GM21390 (cell line): ENCODE measurements around the gene DLX1.
A peak's percentile ranks its signal among the peaks of the same experiment; 100 is the strongest.

ENCODE experiments used
- ATAC-seq: cut with Tn5 transposase; IDR thresholded peaks from one replicate; pipeline ENCODE4 v1.9.1; 2021; ENCODE audit not compliant: unreplicated experiment

Gene DLX1

GRCh38 chr2:172086241-172087206 lies 1.2 kb downstream of the DLX1 start:
- no peak for ATAC-seq

- ATAC-seq, result no peak
Observed at GRCh38 chr2:172087207-172087779, 2.0 kb downstream of the DLX1 start.

- ATAC-seq, result no peak
Observed at GRCh38 chr2:172087780-172088244, 2.5 kb downstream of the DLX1 start.

GRCh38 chr2:172088245-172089004 lies 3.1 kb downstream of the DLX1 start:
- no peak for ATAC-seq

- ATAC-seq, result no peak
Observed at GRCh38 chr2:172089005-172089504, 3.7 kb downstream of the DLX1 start.

- no peak for ATAC-seq
Observed at GRCh38 chr2:172089633-172090032, 4.3 kb downstream of the DLX1 start.

GRCh38 chr2:172090044-172090961 lies 5.0 kb downstream of the DLX1 start:
- ATAC-seq, result no peak

- no peak for ATAC-seq
Observed at GRCh38 chr2:172091000-172091641, 5.8 kb downstream of the DLX1 start.

GRCh38 chr2:172091761-172092566 lies 6.7 kb downstream of the DLX1 start:
- ATAC-seq, result no peak

- no peak for ATAC-seq
Observed at GRCh38 chr2:172092716-172093415, 7.6 kb downstream of the DLX1 start.

- no peak for ATAC-seq
Observed at GRCh38 chr2:172093416-172094293, 8.3 kb downstream of the DLX1 start.

GRCh38 chr2:172094294-172095145 lies 9.2 kb downstream of the DLX1 start:
- no peak for ATAC-seq

GRCh38 chr2:172095146-172095904 lies 10.0 kb downstream of the DLX1 start:
- peak; percentile 37 for ATAC-seq

GRCh38 chr2:172095905-172096625 lies 10.8 kb downstream of the DLX1 start:
- ATAC-seq, result no peak
